Uterus (tissue), 2 donors: ENCODE results near the gene HMGN4.

ENCODE experiments used
- CTCF ChIP-seq, 4 experiments: fragments of 200-600 bp in 2 of 4; fragments of 450-650 bp in 2 of 4; sonication (generic) in 2 of 4; IDR thresholded peaks; one replicate each; pipeline ENCODE4 v1.5.1; 2016 to 2019; ENCODE audit warnings: antibody characterized with exemption in 4 of 4, mild to moderate bottlenecking in 2 of 4, moderate library complexity in 1 of 4
- POLR2A ChIP-seq, 2 donors: fragments of 450-650 bp; IDR thresholded peaks; one replicate each; pipeline ENCODE4 v1.6.1; 2016; ENCODE audit warnings: antibody characterized with exemption in 2 of 2, mild to moderate bottlenecking in 1 of 2, moderate library complexity in 1 of 2

GRCh38 chr6:26525838-26526237, 12.3 kb upstream of the HMGN4 start:
- TF ChIP-seq POLR2A (IDR thresholded peaks at IDR 0.05) (no peak), CTCF (IDR thresholded peaks at IDR 0.05) (no peak)
